22Rv1 (cell line): ENCODE results near the gene FRA10AC1.

Experiments
- ZFX ChIP-seq: fragments of 450-650 bp; IDR thresholded peaks from 2 replicates; pipeline ENCODE4 v1.6.1; 2017; ENCODE audit warnings: antibody characterized with exemption, borderline replicate concordance
- TF ChIP-seq, protein P1 (sequence below): fragments of 450-650 bp; IDR thresholded peaks from 2 replicates; pipeline ENCODE4 v1.5.1; 2017; ENCODE audit warnings: mild to moderate bottlenecking

DNA sequence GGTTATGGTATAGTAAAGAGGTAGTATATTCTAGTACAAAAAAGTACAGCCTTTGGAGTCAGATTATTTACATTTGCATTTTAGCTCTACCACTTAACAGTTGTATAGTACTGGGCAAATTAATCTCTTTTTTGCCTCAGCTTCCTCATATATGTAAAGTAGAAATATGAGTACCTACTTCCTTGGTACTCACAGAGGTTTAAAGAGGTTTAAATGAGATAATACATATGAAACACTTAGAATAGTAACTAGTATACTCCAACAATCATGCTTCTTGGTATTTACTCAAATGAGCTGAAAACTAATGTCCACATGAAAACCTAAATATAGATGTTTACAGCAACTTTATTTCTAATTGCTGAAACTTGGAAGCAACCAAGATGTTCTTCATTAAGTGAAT is 14.7 kb downstream of the FRA10AC1 start:
- TF ChIP-seq, protein P1, sequence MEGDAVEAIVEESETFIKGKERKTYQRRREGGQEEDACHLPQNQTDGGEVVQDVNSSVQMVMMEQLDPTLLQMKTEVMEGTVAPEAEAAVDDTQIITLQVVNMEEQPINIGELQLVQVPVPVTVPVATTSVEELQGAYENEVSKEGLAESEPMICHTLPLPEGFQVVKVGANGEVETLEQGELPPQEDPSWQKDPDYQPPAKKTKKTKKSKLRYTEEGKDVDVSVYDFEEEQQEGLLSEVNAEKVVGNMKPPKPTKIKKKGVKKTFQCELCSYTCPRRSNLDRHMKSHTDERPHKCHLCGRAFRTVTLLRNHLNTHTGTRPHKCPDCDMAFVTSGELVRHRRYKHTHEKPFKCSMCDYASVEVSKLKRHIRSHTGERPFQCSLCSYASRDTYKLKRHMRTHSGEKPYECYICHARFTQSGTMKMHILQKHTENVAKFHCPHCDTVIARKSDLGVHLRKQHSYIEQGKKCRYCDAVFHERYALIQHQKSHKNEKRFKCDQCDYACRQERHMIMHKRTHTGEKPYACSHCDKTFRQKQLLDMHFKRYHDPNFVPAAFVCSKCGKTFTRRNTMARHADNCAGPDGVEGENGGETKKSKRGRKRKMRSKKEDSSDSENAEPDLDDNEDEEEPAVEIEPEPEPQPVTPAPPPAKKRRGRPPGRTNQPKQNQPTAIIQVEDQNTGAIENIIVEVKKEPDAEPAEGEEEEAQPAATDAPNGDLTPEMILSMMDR = no peak
- TF ChIP-seq ZFX = no peak
